ENCODE data around the gene SLC6A7.

Gene SLC6A7

DNA sequence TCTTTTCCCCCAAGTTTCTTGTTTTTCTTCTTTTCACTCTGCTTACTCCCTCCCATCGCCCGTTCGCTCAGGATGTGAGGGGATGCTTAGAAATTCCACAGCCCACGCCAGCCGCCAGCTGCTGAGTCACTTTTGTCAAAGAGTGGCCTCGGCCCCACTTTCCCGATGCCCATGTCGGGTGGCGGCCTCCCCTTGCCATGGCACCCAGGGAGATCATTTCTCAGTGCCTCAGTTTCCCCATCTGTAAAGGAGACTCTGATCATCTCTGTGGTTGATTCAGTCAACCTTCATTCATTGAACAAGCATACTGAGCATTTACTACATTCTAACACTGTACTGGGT is 33.9 kb upstream of the SLC6A7 start:
- no peak for DNase-seq (ENCODE audit: low read depth)

DNA sequence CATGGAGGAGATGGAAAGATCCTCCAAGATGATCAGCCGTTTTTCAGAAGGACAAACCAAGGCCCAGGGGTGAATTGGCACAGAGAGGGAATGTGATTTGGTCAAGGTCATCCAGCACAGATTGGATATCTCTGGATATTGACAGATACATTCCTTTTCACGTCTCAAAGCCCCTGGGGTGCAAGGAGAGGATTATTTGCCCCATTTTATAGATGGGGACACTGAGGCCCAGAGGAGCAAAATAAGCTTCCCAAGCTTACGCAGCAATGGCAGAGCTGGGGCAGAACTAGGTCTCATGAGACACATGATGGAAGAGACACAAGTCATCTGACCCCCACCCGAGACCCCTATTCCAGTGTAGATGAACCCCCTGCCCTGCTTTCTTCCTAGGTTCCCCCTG is 33.3 kb upstream of the SLC6A7 start:
- DNase-seq (ENCODE audit: low read depth) = no peak

DNA sequence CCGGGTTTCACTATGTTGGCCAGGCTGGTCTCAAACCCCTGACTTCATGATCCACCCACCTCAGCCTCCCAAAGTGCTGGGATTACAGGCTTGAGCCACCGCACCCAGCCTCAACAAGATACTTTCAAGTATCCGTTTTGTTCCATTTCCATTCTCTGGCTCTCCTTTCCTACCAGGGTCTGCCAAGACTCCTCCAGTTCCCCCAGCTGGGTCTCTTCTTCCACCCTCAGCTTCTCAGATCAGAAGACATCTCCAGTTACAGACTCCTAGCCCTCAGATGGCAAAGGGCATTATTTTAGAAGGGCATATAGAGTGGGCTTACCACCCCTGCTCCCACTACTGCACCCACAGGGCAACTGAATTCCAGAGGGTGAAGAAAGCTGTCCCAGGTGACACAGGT is 32.7 kb upstream of the SLC6A7 start:
- DNase-seq (ENCODE audit: low read depth) = no peak

DNA sequence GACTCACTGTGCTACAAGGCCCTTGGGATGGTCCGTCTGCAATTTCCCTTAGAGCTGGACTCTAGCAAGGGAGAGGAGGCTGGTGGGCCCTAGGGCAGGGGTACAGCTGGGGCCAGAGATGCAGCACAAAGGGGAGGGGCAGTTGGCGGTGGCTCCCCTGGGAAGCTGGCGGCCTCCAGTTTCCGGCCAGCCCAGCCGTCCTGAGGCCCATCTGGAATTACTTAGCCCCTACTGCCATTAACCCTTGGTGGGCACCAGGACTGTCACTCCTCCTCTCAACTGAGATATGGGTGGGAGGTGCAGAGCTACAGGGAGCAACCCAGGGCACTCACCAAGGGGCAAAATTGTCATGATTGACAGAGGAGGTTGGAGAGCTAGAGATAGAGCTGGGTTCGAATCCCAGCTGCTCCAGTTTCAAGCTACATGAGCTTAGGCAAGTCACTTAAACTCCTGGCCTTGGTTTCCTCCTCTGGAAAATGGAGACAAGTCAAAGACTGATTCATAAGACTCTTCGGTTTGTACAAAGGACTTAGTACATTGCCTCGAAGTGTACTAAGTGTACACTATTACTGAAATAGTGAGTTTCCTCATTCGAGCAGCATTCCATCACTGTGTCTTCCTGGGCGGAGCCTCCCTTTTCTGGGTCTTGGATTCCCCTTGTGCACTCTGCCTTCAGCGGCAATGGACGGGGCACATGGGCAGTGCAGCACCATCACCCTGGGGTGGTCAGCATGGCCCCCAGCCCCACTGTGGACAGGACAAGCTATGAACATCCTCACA is 31.5 kb upstream of the SLC6A7 start:
- peak; percentile 70 for DNase-seq (ENCODE audit: low read depth)

DNA sequence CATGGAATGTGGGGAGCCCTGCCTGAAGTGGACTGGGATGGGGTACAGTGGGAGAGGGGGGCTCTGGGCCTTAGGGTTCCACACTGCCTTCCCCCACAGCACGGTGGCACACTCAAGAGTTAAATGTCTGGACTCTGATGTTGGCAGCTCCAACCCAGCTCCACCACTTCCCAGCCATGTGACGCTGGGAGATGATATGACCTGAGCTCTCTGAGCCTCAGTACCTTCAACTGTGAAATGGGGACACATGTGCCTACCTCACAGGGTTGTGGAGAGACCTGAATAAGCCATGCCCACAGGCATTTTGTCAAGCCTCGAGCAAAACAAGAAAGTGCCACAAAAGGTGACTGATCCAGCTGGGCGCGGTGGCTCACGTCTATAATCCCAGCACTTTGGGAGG is 30.8 kb upstream of the SLC6A7 start:
- no peak for DNase-seq (ENCODE audit: low read depth)

DNA sequence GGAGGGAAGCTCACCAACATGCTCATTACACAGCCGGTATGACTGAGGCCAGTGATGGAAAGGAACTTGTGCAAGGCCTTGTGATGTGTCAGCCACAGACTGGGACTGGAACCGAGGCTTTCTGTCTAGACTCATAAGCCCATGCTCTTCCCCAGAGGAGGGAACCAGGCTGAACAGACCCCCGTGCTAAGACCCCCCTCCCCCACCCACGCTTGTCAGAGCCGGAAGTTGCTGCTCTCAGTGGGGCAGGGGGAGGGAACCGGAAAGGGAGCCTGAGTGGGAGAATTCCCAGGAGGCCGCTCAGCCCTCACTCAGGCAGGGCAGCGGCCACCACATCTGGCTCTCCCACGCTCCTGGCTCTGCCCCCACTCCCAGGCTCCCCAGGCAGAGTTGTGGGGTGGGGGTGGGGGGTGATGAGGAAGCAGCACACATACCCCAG is 30.1 kb upstream of the SLC6A7 start:
- DNase-seq (ENCODE audit: low read depth) = peak; percentile 51

DNA sequence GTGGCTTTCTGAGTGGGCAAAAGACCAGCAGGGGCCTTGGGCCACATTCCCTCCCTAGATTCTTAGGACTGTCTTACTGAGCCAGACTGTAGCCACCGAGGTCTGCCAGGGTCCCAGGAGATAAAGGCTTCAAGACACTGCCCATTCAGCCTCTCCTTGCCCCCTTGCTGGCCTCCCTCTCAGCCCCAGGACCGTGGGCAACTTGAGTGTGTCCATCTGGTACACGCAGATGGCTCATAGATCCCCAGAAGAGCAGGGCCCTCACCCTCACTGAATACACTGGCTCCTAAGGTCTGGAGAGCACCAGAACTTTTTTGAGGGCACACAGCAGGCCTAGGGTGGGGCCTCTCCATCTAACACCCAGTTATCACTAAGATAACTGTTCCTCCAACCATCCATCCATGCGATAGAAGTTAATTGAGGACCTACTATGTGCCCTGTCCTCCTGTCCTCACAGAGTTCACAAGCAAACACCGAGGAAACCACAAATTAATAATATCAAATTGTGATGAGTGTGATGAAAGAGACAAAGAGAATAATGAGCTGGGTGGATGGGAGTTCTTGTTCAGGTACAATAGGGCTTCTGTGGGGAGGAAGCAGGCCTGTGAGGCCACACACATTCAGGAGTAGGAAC is 29.3 kb upstream of the SLC6A7 start:
- DNase-seq (ENCODE audit: low read depth) = no peak

DNA sequence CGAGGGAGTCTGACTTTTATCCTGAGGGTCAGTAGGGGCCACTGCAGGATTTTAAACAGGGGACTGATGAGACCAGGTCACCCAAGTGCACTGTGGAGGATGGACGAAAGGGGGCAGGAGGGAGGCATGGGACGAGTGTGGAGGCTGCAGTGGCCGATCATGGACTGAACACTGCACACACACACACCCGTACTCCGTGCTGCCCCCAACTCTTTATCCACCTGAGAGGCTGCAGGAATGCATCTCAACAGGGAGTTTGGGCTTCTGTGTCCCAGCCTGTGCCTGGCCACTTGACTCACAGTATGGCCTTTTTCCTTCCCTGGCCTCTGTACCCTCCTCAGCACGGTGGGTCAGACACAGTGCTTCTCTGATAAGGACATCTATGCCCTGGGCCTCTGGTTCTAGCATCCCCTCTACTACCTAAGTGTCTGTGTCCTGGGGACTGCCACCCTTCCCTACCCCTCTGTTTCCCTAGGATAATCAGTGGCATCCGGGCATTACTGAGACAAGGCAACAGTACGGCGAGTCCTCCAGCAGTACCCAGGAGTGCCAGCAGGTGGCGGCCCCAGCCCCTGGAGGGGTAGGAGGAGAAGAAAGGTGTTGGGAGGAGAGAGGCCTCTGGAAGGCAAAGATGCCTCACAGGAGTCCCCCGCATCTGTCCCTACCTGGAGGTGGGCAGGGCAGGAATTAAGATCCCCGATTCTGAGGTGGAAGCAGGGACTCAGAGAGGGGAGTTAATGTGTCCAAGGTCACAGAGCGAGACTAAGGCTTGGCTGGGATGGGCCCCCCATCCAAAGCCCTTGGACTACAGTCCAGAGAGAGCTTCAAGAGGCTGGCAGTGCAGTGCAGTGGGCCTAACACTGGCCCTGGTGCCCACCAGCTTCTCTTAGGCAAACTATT is 28.4 kb upstream of the SLC6A7 start:
- peak; percentile 49 for DNase-seq (ENCODE audit: low read depth)

DNA sequence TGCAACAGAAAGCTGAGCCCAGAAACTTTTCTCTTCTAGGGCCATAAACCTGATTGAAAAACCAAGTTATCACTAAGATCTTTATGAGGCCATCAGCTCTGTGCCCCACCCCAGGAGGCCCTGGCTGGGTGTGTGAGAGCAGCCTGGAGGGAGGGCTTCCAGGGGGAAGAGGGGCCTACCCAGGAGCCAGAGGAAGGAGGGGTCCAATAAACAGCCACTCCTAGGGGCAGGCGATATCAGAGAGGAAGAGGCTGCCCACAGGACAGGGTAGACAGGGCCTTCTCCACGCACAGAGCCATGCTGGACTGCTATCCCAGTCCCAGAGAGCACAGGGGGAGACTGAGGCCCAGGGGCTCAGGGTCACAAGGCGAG is 27.7 kb upstream of the SLC6A7 start:
- no peak for DNase-seq (ENCODE audit: low read depth)

DNA sequence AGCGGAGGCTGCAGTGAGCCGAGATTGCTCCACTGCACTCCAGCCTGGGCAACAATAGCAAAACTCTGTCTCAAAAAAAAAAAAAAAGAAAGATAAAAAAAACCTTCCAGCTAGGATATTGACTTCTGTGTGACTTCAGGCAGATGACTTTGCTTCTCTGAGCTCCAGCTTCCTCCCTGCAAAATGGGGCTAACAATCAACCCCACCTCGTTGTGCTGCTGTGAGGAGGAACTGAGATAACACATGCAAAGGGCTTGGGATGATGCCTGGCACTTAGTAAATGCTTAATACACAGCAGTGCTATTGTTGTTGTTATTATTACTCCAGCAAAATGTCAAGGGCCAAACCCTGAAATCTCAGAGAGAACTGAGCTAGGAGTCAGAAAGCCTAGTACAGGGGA is 26.8 kb upstream of the SLC6A7 start:
- no peak for DNase-seq (ENCODE audit: low read depth)

DNA sequence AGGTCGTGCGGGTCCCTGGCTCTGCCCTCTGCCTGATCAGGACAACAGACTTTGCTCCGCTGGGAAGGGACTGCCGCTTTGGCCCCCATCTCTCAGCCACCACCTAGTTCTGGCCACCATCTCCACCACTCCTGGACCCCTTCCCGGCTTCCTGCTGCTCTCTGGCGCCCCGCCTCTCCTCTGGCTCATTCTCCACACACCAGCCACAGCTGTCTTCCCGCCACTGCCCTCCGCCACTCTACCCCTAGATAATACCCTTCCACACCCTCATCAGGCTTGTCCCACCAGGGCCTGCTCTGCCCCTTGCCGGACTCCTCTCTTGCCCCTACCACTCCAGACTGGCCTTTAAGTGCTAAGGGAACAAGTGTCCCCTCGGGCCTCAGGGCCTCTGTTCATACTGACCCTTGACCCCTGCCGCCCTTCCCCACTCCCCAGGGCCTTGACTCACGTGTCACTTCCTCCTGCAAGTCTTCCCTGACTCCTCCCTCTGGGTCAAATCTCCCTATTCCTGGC is 26.3 kb upstream of the SLC6A7 start:
- no peak for DNase-seq (ENCODE audit: low read depth)

DNA sequence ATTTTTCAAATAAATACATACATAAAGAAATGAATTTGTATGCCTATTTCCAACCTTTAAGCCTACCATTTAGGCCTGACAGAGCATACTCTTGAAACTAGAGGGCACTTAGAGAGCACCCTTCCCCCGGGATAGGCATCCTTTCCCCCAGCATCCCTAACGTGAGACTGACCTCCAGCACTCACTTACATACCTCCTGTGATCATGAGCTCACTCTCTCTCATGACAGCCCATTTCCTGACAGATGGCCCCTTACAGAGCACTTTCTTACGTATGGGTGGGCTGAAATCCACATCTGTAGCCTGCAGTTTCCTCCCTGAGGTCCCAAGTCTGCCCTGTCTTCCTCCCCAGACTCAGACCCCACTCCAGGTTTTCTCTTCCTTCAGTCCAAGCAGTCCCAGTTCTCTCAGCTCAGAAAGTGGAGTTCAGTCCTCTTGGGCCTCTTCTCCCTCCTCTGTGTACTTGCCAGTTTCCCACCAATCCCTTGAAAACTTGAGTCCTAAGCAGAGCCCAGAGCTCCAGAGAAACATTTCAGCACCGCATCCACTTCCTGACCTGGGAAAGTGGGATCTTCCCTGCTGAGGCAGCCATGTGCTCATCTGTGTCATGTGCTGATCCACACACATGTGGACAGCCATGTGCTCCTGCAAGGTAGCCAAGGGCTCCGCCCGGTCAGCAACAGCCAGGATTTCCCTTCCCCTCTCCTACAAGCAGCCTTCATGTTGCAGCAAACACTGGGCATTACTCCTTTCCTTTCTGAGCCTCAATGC is 25.5 kb upstream of the SLC6A7 start:
- DNase-seq (ENCODE audit: low read depth) = no peak

DNA sequence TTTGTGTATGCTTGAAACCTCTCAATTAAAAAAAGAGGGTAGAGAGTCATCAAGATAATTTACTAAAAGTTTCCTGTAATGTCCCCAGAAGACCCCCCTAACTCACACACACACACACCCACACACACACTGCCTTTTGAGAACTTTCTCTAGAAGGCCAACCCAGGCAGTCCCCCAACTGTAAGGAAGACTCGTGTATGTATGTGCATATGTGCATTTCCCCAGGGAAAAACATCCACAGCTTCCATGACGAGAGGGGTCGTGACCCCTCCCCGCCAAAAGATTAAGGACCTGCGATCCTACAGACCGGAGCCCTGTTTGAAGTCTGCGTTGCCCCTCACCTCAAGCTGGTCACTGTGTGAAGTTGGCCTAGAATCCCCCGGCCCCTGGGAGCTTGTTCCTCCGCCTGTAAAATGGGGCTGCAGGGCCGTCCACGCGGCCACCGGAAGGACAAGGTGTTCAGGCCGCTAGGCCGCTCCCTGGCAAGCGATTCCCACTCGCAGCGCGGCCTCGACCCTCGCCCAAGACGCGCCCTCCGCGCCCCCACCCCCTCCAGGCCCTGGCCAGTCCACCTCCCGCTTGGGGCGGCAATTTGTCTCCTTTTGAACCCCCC is 23.7 kb upstream of the SLC6A7 start:
- DNase-seq (ENCODE audit: low read depth) = no peak

DNA sequence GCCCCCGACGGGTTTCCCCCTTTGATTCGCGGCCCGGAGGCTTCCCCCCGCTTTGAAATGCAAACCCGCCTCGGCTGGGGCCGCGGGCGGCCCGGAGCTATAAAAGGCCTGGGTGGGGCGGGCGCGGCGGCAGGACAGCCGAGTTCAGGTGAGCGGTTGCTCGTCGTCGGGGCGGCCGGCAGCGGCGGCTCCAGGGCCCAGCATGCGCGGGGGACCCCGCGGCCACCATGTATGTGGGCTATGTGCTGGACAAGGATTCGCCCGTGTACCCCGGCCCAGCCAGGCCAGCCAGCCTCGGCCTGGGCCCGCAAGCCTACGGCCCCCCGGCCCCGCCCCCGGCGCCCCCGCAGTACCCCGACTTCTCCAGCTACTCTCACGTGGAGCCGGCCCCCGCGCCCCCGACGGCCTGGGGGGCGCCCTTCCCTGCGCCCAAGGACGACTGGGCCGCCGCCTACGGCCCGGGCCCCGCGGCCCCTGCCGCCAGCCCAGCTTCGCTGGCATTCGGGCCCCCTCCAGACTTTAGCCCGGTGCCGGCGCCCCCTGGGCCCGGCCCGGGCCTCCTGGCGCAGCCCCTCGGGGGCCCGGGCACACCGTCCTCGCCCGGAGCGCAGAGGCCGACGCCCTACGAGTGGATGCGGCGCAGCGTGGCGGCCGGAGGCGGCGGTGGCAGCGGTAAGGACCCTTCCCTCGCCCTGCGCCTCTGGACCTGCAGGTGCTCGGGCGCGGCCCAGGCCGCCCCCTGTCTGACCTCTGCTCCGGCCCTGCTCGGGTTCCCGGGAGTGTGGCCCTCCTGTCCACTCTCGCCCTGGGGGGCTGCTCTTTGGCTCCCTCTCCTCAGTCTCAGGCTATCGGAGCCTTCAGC is 23.0 kb upstream of the SLC6A7 start, which contains the start of gene CDX1:
TSS of gene CDX1 (plus strand) at position 129 of the 862 bp plus-strand sequence. CDS start at position 228, 99 bp downstream.
- DNase-seq (ENCODE audit: low read depth) = no peak

DNA sequence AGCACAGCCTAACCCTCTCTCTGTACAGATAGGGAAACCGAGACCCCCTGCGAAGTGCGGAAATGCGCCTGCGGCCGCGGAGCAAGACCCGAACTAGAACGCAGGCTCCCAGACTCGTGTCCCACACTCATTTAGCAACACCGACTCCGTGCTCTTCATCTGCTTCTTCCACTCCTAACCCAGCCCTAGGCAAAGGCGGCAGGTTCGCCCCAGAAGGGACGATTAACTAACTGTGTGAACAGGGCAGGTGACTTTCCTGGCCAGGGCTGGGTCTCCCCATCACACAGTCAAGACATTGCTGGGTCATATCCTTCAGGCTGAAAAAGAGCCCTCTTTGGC is 22.4 kb upstream of the SLC6A7 start:
- DNase-seq (ENCODE audit: low read depth) = no peak

DNA sequence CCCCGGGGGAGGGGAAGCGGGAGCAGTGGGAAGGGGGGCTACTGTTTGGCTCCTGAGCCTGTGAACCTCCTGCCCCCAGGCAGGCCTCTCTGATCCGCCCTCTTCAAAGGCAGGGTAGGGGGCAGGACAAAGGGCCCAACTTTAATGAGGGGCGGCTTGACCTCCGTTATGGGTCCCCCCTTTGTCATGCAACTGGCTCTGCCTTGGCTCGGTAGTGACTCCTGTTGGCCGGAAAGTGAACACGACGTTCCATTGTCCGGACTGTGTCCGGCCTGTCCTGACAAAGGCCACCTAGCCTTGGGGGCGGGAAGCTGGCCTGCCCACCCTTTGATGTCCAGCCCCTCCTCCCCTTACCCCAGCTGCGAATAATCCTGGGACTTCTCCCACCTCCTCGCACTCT is 22.0 kb upstream of the SLC6A7 start:
- DNase-seq (ENCODE audit: low read depth) = no peak

DNA sequence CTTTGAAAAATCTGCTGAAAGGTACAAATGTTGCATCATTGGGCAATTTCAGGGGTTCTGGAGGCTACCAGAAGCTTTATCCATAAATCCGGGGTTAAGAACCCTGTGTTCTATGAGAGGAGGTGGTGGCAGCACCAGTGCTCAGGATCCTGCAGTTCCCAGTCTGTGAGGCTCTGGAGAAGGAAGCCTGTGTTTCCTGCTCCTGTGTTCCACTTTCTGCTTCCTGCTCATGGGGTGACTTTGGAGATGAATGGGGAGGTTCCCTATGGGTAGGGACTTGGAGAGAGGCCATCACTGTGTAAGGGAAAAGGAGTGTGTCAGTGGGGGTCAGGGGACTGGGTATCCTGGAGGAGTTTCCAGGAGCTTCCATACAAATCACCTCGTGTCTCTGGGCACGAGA is 21.0 kb upstream of the SLC6A7 start:
- DNase-seq (ENCODE audit: low read depth) = no peak

DNA sequence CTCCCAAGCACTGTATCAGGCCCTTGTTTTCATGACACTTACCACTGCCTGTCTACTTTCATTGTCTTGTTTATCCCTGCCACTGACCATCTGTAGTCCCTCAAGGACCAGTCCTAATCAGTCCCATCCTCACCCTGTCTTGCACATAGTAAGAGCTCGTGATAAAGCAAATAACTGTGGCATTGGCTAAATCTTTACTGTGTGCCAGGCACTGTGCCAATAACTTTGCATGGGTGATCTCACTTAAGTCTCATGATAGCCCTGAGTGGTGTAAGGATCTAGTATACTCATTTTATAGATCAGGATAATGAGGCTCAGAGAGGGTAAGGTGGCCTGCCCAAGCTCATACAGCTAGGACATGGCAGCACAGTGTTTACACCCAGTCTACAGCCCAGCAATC is 17.7 kb upstream of the SLC6A7 start:
- peak; percentile 53 for DNase-seq (ENCODE audit: low read depth)

DNA sequence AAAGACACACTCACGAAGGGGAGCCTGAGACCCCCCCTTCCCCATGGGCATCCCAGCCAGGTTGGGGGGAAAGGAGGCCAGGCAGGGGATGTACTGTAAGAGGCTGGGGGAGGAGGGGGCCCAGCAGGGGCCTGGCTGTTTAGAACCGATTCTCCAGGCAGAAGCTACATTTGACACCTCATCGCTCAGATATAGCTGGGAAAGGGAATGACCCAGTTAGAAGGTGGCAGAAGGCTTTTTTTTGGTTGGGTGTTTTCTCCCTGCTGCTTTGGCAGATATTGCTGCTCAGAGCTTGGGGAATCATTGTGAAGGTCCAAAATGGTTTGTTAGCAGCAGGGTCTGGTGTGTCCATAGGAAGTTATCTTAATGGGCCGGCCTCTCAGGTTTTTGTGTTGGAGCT is 17.3 kb upstream of the SLC6A7 start:
- DNase-seq (ENCODE audit: low read depth) = no peak

DNA sequence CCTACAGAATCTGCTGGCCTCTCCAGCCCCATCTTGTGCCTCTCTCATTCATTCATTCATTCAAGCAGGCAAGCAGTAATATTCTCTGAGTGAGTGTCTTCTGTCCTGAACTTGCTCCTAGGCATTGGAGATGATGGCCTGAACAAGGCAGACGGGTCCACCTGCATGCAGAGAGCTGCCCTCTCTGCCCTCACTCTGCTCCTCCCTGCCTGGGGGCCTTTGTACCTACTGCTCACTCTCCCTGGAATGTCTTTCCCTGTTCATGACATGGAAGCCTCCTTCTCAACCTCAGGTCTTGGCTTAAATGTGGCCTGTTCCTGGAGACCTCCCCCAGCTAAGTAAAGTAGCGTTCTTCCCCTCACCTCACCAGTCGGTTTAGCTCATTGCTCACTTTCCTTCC is 16.7 kb upstream of the SLC6A7 start:
- no peak for DNase-seq (ENCODE audit: low read depth)

DNA sequence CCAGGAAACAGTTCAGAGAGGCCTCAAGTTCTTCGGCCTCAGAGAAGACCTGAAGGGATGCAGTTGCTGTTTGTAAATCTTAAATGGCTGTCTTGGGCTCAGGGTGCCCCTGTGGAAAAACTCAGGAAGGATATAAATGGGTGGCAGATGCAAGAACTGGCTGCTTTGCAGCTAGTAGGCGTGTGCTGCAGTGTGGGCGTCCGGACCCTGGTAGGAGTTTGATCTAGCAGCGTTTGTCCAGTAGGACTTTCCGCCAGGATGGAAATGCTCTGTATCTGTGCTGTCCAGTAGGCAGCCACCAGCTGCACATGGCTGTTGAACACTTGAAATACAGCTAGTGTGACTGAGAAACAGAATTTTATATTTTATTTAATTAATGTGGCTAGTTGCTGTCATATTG is 15.6 kb upstream of the SLC6A7 start:
- no peak for DNase-seq (ENCODE audit: low read depth)

All from fibroblast of gingiva (primary cell).